ENCODE data around the gene ARHGAP30. TPM values are rescaled to one million over a fixed set of nuclear protein-coding genes. Genes with fewer than 3 reads are reported as not detected.
A peak's percentile ranks its signal among the peaks of the same experiment; 100 is the strongest.
"Not testable (repeated sequence)": the region's sequence is repeated elsewhere in the genome, so short reads cannot be mapped to it uniquely, and the experiment has no call there.

ARHGAP30 gene
- total RNA-seq, 1 experiment from 2014 or later = 0.10 TPM

DNA sequence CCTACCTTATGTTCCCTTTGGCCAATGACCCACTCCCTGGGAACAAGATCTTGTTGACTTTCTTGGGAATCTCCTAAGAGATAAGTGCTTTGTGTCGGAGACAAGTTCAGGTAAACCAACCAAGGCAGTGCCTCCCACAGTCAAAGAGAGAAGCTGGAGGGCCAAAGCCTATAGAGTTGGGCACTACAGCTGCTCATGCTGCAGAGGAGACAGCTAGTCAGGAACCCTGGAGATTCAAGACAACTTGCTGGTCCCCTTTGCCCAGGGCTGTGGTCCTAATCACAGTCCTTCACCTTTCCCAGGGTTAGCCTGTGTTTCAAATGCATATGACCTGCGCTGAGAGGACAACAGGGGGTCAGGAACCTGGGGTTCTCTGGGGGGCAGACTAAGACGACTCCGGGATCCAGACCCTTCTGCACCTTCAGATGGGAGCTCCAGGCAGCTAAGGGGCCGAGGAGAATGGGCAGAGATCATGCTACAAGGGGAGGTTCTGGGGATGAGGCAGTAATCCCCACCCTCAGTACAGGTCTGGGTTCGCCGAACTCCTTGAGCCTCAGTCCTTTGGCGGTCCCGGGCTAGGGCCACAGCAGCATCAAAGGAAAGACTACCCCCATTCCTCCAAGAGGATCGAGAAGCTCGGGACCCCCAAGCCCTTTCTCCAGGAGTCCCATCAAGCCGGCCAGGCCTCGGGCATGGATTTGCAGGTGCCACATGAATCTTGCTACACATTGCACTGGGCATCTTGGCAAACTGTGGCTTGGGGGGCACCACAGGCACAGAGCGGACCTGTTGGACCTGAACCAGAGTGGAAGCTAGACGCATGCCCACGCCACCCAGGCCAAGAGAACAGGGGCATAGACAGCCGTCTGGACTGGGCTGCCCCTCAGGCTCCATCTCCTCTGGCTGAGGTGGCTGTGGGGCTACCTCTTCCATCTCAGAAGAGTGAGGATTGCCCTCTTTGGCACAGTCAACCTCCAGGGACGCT lies 22.0 kb downstream of the ARHGAP30 start:
- no peak for DNase-seq (ENCODE audit: low spot score)
- in situ Hi-C loops (cut with HindIII; ENCODE audit: low sequenced_read_pairs) = loop anchor here (10.0 kb wide), 1 partner anchor 97 kb away; no protein-coding TSS in a partner anchor

DNA sequence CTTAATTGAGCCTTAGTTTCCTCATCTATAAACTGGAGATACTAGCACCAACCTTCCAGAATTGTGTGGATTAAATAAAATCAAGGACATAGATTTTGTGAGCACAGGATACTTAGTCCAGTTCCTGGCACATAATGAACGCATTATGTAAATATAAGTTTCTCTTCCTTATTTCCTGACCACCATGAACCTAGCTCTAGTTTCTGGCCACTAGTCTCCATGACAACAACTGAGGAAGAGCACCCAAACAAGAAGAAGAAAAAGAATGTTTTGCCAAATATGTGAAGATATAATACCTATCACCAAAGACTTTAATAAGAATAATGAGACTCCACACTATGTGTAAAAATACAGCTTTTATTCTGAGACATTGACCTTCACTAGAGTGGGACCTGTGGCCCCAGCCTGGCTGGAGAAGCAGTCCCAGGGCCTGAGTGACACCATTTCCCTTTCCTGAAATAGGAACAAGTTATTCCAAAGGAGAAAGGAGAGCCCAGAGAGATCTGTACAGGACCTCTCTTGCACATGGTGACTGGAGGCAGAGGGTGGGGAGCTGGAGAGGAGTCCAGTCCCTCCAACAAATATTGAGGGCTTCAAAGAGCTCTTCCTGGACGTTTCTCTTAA lies 23.0 kb downstream of the ARHGAP30 start:
- DNase-seq (ENCODE audit: low spot score) = no peak
- in situ Hi-C loops (cut with HindIII; ENCODE audit: low sequenced_read_pairs) = loop anchor here (10.0 kb wide), 1 partner anchor 98 kb away; no protein-coding TSS in a partner anchor

DNA sequence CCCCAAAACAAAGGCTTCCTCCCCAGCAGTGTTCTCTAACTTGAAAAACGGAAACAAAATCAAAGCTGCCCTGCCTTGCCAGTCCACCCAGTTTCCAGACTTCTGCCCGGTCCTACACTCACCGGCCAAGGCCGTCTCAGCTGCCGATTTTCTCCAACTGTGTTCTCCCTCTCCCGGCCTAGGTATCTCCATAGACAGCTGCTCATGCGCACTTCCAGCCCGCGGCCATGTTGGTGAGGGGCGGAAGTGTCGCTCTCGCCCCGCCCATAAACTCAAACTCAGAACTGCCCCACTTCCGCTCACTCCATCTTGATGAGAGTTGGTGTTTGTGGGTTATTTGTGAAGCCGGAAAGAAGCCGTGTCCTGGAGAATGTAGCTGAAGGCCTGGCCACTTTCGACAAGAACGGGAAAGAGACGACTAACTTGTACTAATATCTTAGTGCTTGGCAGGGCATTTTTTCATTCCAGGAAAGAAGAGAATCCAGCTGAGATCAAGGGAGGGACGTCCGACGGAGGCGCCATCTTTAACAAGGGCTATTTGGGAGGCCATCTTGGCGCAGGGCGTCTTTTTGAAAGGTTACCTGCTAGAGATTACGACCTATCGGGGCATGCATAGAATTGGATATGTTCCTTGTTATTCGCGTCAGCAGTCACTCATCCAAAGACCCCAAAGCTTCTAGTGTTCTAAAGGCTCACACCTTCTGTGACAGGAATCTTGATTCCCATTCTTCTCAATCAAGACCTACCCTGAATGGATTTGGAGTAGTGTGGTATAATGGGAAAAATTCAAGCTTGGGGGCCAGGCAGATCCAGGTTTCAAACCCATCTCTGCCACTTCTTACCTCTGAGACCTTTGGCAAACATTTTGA lies 23.7 kb downstream of the ARHGAP30 start, which contains the start of gene USF1:
Gene USF1, minus strand, starts transcription at position 242 of the 869 bp plus-strand sequence. CDS start 2,702 bp downstream, outside the sequence.
- peak; percentile 96 for DNase-seq (ENCODE audit: low spot score)
- in situ Hi-C loops (cut with HindIII; ENCODE audit: low sequenced_read_pairs) = loop anchor here (10.0 kb wide), 1 partner anchor 99 kb away; no protein-coding TSS in a partner anchor

- in situ Hi-C loops (cut with HindIII; ENCODE audit: low sequenced_read_pairs) = loop anchor here (10.0 kb wide), 1 partner anchor 100 kb away; no protein-coding TSS in a partner anchor
- peak; percentile 64 for DNase-seq (ENCODE audit: low spot score)
Measured at GRCh38 chr1:161044908-161045735, 24.6 kb downstream of the ARHGAP30 start.

- in situ Hi-C loops (cut with HindIII; ENCODE audit: low sequenced_read_pairs) = loop anchor here (10.0 kb wide), 1 partner anchor 100 kb away; no protein-coding TSS in a partner anchor
- no peak for DNase-seq (ENCODE audit: low spot score)
Measured at GRCh38 chr1:161044535-161044907, 25.2 kb downstream of the ARHGAP30 start.

GRCh38 chr1:161039546-161039945 lies 30.1 kb downstream of the ARHGAP30 start:
- no peak for DNase-seq (ENCODE audit: low spot score)
- in situ Hi-C loops (cut with HindIII; ENCODE audit: low sequenced_read_pairs) = no loop called here

DNA sequence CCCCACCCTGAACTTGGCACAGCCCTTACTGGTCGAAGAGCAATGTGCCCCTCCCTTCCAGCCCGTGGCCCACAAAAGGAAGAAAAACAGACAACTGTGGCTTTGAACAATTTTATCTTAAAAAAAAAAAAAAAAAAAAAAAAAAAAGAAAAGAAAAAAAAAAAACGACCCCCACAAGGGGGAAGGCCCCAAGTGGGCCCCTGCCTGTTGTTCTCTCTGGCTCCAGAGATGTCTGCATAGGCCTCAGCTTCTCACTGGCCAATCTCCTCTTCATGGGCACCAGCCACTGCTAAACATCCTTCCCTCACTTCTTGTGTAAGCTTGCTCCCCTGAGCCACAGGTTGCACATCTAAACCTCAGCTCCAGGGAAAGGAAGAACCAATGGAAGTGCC lies 30.5 kb downstream of the ARHGAP30 start:
- in situ Hi-C loops (cut with HindIII; ENCODE audit: low sequenced_read_pairs) = no loop called here
- DNase-seq (ENCODE audit: low spot score) = no peak

DNA sequence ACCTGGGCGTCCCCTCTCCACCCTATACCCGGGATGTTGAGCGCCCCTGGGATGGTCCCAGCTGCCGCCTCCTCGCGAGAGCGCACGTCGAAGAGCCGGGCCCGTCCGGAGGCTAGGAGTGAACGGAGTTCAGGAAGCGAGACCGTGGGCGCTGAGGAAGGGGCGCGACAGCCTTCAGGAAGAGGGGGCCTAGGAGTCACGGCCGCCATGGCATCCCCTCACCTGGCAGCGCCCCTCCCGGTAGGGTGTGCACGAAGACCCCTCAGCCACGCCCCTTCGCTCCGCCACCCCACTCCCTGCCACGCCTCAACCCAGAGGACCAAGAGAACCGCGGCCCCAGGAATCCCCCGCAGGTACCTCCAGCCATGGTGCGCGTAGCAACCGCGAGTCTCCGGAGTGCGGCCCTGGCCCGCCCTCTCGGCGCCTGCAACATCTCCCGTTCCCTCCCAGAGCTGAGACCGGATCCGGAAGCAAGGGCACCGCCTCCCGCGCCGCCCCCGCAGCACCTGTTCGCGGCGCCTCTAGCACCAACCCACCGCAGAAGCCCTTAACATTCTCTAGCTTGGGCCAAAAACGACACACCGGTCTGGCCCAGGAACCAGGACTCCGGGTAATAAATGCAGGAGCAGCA lies 31.1 kb downstream of the ARHGAP30 start, which contains the start of gene TSTD1:
Gene TSTD1, minus strand, starts transcription at position 442 of the 631 bp plus-strand sequence. Its CDS starts 75 bp downstream, at position 367.
- no peak for DNase-seq (ENCODE audit: low spot score)
- in situ Hi-C loops (cut with HindIII; ENCODE audit: low sequenced_read_pairs) = no loop called here

- no peak for DNase-seq (ENCODE audit: low spot score)
- in situ Hi-C loops (cut with HindIII; ENCODE audit: low sequenced_read_pairs) = no loop called here
Measured at GRCh38 chr1:161037661-161038522, 31.8 kb downstream of the ARHGAP30 start.

GRCh38 chr1:161033751-161034150 lies 35.9 kb downstream of the ARHGAP30 start:
- in situ Hi-C loops (cut with HindIII; ENCODE audit: low sequenced_read_pairs) = no loop called here

DNA sequence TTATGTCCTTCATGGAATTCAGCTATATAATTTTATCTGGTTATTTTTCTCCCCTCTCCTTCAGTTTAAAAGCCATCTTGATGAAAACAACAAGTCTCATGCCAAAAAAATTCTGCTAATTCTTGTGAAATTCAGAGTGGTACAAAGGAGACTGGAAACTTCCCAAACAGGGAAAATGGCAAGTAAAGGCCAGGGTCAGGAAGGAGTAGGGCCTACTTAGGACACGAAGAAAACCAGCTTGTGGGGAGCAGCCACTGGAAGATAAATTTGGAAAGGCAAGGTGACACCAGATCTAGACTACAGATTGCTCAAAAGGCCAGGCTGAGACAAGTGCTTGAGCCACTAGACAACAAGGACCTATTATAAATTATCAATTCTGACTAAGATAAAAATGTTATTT lies 37.3 kb downstream of the ARHGAP30 start:
- no peak for DNase-seq (ENCODE audit: low spot score)
- in situ Hi-C loops (cut with HindIII; ENCODE audit: low sequenced_read_pairs) = no loop called here

More at GRCh38 chr1:161033751-161034150, 35.9 kb downstream of the ARHGAP30 start:
- no peak for DNase-seq (ENCODE audit: low spot score)

DNA sequence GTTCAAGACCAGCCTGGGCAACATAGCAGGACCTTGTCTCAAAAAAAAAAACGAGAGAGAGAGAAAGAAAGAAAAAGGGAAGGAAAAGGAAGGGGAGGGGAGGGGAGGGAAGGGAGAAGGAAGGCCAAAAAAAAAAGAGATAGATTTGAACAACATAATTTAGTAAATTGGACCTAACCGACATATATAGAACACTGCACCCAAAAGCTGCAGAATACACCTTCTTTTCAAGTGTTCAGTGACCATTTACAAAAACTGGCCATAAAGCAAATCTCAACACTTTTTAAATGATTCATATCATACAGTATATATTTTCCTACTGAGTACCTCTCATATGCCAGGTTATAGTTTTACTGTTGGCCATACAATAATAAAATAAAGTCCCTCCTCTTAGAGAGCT lies 37.8 kb downstream of the ARHGAP30 start:
- in situ Hi-C loops (cut with HindIII; ENCODE audit: low sequenced_read_pairs) = no loop called here
- DNase-seq (ENCODE audit: low spot score) = no peak

DNA sequence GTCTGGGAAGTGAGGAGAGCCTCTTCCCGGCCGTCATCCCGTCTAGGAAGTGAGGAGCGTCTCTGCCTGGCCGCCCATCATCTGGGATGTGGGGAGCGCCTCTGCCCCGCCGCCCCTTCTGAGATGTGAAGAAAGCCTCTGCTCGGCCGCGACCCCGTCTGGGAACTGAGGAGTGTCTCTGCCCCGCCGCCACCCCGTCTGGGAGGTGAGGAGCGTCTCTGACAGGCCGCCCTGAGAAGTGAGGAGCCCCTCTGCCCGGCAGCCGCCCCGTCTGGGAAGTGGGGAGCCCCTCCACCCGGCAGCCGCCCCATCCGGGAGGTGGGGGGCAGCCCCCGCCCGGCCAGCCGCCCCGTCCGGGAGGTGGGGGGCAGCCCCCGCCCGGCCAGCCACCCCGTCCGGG lies 40.2 kb downstream of the ARHGAP30 start:
- DNase-seq (ENCODE audit: low spot score); in situ Hi-C loops (cut with HindIII; ENCODE audit: low sequenced_read_pairs): not testable (repeated sequence)

DNA sequence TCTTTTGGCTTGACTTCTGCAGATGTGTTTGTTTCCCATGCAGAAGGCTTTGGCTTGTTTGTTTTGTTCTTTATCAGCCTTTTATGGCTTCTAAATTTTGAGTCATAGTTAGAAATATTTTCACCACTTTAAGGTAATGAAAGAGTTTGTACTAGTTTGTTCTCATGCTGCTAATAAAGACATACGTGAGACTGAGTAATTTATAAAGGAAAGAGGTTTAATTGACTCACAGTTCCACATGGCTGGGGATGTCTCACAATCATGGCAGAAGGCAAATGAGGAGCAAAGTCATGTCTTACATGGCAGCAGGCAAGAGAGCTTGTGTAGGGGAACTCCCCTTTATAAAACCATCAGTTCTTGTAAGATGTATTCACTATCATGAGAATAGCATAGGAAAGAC lies 42.7 kb downstream of the ARHGAP30 start:
- DNase-seq (ENCODE audit: low spot score); in situ Hi-C loops (cut with HindIII; ENCODE audit: low sequenced_read_pairs): not testable (repeated sequence)

GRCh38 chr1:161022432-161022831 lies 47.3 kb downstream of the ARHGAP30 start:
- in situ Hi-C loops (cut with HindIII; ENCODE audit: low sequenced_read_pairs); DNase-seq (ENCODE audit: low spot score): not testable (repeated sequence)

DNA sequence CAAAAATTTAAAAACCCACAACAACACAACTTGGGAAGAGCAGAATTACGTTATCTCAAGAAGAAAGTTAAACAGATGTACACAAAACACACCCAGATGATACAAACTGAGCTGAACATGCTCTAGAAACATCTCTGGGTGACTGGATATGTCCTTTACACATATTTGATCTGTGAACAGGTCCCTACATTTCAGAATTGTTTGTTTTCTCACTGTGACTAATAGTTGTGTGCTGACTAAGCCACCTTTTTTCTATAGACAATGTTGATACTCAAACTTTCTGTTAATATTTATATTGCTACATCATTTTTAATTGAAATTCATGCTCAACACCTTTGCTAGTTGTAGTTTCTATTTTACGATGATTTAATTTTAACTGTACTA lies 47.7 kb downstream of the ARHGAP30 start:
- in situ Hi-C loops (cut with HindIII; ENCODE audit: low sequenced_read_pairs) = no loop called here
- DNase-seq (ENCODE audit: low spot score) = no peak
